HL-60/S4 treated with retinoic acid at 250 ng/mL for 4 days and 3 days (cell line): ENCODE measurements around the gene ERCC6.

Experiments
- in situ Hi-C: fragments of 300-500 bp; cut with MboI; formaldehyde crosslinking; loops from 2 replicates; pipeline ENCODE4 v1.7.0; 2022; ENCODE audit warnings: low sequenced_read_pairs

The ERCC6 gene

DNA sequence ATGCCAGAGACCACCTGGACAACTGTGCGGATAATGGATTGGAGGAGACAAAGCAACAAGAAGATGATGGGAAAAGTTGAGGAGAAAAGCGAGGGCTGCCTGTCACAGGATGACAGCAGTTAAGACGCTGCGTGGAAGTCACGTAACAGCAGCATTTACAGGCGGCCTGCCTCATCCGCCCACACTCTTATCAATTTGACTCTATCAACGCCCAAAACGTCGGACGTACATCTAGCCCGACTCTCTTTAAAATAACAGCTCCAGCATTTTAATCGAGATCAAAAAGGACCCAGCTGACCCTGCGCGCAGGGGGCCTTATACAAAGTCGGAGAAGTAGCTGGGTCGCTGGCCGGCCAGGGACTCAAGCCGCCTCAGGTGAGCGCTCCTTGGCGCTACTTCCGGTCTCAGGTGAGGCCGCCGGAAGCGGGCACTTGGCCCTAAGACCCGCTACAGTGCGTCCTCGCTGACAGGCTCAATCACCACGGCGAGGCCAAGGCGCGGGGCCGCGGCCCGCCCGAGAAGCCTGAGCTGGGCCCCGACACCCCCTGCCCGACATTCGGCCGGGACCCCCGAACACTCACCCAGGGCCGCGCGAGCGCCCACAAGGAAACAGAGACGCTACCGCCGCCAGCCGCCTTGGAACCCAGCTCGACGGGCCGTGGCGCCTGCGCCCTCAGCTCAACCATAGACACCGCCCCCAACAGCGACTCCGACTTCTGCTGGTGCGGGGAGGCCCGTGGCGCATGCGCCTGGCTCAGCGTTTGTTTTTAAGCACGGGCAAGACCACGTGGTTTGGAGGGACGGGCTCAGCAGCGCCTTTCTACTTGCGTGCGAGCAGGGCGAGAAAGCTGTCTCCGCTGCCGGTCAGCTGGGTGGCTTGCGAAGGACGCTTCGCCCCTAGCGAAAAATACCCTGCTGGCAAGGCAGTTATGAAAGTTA is at the start of gene ERCC6:
Gene ERCC6 (minus strand): TSS at position 741 of the 939 bp plus-strand sequence.
- in situ Hi-C loops, result no loop called here

DNA sequence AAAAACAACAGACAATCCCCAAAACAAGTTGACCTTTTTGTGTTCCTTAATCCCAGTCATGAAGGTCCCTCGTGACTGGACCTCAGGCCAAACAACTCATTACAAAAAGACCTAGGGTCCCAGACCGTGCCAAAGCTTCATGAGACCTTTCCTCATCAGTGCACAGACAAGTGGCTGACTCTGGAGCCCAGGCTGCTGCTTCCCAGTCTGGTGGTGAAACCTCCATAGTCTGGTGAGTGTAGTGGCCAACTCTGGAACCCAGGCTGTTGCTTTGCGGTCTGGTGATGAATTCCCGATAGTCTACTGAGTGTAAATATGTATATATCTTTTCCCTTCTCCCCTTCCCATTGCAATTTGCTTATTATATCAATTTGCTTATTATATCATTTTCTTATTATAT is 49.1 kb upstream of the ERCC6 start:
- in situ Hi-C loops, result loop anchor here (25.0 kb wide), 1 partner anchor 649 kb away; no protein-coding TSS in a partner anchor

DNA sequence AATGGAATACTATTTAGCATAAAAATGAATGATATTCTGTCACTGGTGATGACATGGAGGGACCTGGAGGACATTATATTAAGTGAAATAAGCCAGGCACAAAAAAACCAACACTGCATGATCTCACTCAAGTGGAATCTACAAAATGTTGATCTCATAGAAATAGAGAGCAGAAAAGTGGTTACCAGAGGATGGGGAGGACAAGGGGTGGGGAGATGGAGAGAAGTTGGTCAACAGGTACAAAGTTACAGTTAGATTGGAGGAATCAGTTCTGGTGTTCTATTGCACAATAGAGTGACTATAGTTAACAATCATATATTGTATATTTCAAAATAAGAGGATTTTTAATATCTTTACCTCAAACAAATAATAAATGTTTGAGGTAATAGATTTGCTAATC is 46.5 kb upstream of the ERCC6 start:
- in situ Hi-C loops, result loop anchor here (25.0 kb wide), 1 partner anchor 652 kb away; no protein-coding TSS in a partner anchor

DNA sequence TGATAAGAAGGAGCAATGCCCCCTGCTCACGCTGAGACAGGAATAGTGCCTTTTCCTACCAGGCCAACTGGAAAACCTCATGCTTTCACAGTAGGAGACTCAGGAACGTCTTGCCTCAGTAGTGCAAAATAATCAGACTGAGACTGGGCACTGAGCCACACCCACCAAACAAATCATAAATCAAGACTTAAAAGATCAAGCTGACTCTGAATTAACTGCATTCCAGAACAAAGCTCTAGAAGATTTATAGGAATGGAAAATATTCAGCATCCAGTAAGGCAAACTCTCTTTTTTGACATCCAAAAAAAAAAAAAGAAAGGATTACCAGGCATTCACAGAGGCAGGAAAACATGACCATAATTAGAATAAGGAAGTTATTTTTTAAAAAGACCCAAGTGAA is 40.7 kb upstream of the ERCC6 start:
- in situ Hi-C loops, result loop anchor here (25.0 kb wide), 1 partner anchor 658 kb away; no protein-coding TSS in a partner anchor

DNA sequence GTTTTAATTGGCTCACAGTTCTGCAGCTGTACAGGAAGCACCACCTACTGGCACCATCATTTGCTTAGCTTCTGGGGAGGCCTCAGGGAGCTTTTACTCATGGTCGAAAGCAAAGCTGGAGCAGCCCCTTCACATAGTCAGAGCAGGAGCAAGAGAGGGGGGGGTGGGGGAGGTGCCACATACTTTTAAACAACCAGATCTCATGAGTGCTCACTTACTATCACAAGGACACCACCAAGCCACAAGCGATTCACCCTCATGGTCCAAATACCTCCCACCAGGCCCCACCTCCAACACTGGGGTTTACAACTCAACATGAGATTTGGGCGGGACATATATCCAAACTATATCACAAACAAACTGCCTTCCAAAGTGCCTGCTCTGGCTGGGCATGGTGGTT is 39.5 kb upstream of the ERCC6 start:
- in situ Hi-C loops, result loop anchor here (25.0 kb wide), 1 partner anchor 659 kb away; no protein-coding TSS in a partner anchor

DNA sequence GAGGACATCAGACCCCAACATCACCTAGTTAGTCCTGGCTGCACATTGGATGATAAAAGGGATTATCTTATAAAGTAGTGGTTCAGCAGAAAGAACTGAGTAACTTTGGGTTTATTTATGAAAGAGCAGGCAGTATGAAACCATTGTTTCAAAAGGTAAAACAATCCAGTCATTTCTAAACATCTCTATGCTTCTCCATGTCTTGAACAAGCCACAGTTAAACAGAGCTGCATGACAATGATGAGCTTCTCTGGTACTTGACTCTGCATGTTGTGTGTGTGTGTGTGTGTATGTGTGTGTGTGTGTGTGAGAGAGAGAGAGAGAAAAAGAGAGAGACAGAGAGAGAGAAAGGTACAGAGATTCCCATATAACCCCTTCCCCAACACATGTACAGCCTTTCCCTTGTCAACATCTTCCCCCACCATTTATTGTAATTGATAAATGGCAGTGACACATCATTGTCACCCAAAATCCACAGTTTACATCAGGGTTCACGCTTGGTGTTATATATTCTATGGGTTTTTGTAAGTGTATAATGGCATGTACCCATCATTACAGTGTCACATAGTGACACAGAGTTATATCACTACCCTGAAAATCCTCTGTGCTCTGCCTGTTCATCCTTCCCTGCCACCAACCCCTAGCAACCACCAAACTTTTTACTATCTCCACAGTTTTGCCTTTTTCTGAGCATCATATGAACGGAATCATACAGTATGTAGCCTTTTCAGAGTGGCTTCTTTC is 38.4 kb upstream of the ERCC6 start:
- in situ Hi-C loops, result loop anchor here (25.0 kb wide), 1 partner anchor 660 kb away; no protein-coding TSS in a partner anchor

DNA sequence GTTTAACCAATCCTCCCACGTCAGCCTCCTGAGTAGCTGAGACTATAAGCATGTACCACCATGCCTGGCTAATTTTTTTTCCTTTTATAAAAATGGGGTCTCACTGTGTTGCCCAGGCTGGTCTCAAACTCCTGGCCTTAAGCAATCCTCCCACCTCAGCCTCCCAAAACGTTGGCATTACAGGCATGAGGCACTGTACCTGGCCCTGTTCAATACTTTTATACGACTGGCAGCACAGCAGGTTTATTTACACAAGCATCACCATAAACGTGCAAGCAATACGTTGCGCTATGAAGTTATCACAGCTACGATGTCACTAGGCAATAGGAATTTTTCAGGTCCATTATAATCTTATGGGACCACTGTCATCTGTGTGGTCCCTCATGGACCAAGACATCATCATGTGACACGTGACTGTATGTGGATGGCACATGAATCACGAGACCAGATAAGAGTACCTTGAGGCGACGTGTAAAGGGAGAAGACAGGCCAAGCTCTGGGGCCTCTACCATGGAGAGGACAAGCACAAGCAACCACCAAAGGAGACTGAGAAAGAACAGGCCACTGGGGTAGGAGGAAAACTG is 36.7 kb upstream of the ERCC6 start:
- in situ Hi-C loops, result loop anchor here (25.0 kb wide), 1 partner anchor 662 kb away; no protein-coding TSS in a partner anchor

DNA sequence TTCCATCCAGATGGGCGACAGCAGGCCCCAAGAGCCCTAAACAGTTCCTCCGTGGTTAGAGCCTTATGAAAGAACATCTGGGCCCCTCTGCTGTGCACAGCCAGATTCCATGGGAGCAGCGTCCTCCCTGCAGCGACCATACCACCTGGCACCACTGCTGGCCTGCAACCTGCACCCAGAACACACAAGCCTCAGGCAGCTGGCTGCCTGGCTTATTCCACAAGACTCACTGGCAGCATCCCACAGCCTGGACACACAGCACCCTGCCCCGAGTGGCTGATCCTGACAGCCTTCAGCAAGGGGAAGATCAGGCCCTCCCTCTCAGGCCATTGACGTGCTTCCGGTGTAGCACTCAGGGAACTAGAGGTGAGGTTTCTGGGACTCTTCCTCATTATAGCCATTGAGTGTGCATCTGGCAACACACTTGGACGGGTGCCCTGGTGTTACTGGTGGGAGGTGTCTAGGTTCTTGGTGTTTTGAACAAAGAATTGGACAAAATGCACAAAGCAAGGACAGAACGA is 33.7 kb upstream of the ERCC6 start:
- in situ Hi-C loops, result no loop called here

DNA sequence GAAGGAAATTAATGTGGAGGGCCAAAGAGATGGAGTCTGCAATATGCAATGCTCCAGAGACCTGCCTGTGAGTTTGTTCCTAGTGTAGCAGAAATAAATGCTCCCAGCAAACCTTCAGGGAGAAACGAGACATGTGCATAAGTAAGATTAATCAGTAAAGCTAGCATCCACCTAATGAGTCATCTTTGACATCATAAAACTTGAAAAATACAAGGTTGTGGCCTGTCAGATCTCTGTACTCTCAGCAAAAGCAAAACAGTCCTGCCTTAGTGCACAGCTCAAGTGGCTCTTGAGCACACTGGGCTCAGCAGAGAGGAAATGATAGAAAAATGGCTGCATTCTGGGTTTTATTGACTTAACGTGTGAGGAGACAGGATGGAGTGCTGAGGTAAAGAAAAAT is 32.5 kb upstream of the ERCC6 start:
- in situ Hi-C loops, result no loop called here

DNA sequence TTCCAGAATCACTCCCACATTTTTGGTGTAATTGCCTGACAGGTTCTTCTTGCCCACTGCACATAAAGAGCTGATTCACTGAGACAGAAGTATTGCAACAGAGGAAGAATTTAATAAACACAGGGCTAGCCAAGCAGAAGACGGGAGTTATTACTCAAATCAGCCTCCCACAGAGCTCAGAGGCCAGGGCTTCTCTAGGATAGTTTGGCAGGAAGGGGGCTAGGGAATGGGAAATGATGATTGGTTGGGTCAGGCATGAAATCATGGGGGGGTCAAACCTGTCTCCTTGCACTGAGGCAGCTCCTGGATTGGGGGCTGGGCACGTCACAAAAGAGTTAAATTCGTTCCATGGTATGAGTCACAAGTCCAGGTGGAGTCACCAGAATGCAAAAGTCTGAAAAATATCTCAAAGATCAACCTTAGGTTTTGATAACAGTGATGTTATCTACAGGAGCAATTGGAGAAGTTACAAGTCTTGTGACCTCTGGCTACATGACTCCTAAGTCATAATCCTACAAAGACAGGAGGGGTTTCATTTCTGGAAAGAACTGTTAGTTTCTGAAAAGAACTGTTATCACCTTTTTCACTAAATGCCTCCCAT is 30.2 kb upstream of the ERCC6 start:
- in situ Hi-C loops, result no loop called here

DNA sequence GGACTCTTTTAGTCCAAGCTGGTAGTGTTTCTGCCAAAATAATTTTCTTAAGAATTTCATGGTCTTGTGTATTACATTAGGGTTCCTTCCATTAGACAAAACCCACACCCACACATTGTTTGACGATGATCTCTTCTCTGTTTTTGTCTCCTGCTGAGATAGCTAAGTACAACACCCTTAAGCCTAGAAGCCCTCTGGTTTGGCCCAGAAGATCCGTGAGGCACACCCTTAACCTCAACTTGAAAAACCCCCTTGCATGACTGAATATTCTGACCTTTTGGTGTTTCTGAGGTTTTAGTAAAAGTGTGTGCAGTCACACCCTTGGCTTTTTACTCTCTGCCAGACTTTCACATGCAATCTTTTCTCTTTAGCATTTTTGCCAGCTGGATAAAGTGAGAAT is 29.3 kb upstream of the ERCC6 start:
- in situ Hi-C loops, result no loop called here

DNA sequence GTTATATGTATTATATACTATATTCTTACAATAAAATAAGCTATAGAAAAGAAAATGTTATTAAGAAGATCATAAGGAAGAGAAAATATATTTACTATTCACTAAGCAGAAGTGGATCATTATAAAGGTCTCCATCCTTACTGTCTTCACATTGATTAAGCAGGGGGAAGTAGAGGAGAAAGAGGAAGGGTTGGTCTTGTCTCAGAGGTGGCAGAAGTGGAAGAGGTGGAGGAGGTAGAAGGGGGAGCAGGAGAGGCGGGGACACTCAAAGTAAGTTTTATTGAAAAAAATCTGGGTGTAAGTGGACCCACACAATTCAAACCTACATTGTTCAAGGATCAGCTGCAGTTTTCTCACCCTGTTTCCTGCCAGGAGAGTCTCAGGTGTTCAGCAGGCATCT is 28.9 kb upstream of the ERCC6 start:
- in situ Hi-C loops, result no loop called here

DNA sequence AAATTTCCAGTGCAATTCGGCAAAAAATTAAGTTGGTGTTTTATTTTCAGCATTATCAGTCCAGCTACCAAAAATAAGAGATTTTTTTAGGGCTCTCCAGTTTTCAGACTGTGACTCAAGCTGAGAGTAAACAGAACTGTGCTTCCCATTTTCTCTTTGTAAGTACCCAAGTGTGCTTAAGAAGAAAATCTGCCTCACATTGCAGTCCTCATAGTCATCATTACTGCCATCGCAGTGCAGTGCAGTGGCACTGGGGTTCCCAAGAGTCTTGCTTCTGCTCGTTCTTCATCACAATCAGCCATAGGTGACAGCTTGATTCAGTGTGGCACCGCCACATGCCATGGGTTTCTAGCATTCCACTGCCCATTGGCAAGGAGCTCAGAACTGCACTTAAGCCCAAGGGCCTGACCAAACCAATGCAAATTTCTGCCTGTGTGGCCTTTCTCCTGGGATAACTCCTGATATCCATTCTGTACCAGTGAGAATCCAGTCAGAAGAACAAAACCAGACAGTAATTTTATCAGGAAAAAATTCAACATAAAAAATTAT is 25.6 kb upstream of the ERCC6 start:
- in situ Hi-C loops, result no loop called here

DNA sequence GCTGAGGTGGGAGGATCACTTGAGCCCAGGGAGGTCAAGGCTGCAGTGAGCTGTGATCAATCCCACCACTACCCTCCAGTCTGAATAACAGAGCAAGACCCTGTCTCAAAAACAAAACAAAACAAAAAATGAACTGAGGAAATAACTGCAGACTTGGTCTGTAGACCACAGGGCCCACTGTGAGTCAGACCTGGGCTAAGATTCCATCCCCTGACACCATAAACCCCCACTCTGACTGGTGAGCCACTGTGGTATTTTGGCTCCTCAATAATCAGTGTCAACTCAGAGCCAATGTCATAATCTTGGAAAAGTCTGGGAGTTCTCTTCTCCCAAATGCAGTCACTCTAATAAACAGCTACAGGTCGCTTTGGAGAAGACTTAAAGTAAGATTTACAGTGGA is 24.0 kb upstream of the ERCC6 start:
- in situ Hi-C loops, result no loop called here

DNA sequence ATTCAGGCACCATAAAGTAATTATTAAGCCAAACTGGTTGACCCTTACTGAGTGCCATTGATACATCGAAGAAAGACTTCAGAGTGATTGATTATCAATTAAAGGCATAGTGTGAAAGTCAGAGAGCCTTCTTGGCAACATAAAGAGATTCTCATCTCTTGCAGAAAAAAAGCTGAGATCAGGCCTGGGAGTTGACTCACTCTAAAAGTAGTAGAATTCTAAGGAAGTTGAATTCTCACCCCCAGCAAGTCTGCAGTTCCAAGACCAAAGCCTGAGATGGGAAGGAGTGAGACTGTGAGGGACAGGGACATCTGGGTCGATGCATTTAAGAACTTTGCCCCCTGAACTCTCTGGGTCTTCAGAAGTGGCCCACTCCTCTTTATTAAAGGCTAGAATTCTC is 21.6 kb upstream of the ERCC6 start:
- in situ Hi-C loops, result no loop called here

DNA sequence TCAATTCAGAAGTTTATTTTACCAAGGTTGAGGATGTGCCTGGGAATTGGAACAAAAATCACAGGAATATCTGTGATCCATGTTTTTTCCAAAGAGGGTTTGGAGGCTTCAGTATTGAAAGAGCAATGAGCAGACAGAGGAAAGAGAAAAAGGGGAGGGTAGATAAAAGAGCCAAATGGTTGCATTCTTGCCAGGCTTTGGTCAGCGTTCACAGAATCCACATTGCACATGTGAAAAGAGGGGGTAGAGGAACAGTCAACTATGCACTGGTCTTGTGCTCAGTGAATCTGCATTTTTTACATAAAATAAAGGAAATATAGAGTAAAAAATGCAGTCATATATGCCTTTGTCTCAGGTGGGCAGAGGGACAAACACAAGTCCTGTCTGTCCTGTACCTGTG is 20.6 kb upstream of the ERCC6 start:
- in situ Hi-C loops, result no loop called here

DNA sequence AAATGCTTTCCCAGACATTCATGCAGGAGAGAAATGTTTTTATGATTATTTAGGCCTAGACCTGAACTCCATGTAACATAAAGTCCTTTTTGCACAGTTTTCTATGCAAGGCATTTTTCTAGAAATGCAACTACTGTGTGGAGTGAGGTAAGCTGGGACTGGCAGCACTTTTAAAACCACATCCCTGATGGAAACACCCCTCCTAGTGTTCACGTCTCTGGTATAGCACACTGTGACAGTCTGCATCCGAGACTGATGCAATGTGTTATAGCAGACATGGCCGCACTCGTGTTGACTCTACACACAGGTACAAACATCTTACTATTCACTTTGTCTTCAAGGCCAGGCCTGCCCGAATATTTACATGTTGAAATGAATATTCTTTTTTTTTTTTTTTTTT is 19.3 kb upstream of the ERCC6 start:
- in situ Hi-C loops, result no loop called here

DNA sequence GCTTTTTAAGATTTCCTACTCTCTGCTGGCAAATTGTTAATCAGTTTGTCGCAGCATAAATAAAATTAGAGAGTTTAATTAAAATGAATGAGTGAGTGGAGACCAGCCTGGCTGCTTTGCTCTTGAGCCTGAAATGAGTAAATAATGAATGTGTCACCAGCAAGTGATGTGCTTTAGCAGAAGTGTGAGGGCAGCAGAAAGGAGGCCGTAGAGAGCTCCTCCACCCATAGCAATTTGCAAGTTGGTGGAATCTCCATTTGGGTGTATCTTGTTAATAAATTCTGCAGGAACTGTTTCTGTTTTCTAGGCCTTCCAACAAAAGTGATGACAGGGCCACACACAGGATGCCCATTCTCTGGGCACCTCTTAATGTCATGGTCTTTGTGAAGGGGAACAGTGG is 18.8 kb upstream of the ERCC6 start:
- in situ Hi-C loops, result no loop called here

DNA sequence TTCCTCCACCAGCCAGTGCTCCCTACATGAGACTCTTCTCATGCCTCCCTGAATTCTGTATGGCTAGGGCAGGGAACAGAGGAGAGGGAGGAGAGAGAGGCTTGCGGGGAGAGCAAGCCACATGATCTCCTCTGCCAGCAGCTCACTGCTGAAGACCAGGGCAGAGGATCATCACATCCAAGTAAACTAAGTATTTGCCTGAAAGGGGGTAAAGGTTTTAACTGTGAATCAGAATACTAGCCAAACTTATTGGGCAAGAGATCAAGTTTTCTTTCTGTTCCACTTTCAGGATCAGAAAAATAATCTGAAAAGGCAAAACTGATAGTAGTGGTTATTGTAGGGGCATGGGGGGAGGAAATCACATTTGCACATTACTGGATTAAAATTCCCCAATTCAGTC is 17.8 kb upstream of the ERCC6 start:
- in situ Hi-C loops, result no loop called here

DNA sequence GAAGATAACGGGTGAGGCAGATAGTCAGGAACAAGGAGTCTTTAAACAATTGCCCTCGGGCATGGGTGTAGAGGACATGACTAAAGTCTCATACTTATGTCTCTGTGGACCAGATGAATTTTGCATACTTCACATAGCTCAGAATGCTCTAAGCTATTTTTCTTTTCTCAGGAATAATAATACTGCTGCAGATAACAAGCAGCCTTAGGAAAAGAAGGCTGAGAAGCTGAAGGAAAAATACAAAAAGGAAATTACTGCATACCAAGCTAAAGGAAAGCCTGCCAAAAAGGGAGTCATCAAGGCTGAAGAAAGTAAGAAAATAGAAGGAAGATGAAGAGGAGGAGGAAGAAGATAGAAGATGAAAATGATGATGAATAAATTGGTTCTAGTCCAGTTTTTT is 13.4 kb upstream of the ERCC6 start:
- in situ Hi-C loops, result no loop called here
